A204.1 (cell line): Measurements from ENCODE around the gene RCSD1.

Experiments used
- FAIRE-seq: peaks from 2 replicates; lab custom pipeline; 2012; peaks lifted over from hg19 to GRCh38; lab: Jason Lieb, UNC

RCSD1 gene

DNA sequence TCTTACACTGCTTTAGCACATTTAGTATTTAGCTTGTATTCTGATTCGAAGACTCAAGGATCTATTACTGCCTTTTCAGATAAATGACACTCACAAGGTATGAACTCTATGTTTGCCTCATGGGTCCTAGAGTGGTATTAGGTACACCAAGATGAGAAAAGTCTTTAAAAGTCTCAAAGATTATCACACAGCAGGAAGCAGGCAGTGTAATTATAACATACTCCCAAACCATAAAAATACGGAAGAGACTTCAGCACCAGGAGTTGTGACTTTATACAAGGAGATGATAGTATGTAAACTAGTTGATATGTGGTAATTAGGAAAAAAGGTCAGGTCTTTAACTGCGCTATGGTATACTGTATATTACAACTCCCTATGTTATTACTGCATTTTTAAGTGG is 11.2 kb upstream of the RCSD1 start:
- no peak for FAIRE-seq

DNA sequence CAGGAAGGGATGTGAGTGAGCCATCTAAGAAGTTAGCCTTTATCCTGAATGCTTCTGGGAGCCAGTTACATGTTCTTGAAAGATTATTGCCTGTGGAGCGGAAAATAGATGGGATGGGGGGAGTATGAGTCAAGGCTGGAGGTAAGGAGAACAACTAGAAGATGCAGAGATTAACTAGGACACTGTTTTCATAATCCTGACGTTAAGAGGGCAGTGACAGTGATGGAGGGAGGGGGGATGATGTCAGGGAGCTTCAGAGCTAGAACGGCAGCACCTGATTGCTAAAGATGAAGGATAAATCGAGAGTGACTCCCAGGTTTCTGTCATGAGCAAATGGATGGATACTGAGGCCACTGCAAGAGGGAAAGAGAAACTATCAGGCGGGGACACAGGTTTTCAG is 10.0 kb upstream of the RCSD1 start:
- FAIRE-seq = no peak

DNA sequence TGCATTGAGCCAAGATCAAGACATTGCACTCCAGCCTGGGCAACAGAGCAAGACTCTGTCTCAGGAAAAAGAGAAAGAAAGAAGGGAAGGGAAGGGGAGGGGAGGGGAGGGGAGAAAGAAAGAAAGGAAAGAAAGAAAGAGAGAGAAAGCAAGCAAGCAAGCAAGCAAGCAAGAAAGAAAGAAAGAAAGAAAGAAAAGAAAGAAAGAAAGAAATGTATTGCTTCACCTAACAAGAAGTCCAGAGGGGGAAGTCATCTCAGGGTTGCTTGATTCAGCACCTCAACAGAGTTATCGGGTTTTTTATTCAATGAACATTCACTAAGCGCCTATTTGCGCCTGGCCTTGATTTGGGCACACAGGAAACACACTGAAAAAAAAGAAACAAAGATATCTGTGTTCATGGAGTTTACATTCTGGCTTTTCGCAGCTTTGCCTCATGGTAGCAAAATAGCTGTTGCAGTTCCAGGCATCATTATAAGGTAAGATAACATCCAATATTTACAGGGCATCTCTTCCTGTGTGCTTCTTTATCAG is 8.2 kb upstream of the RCSD1 start:
- FAIRE-seq = no peak

DNA sequence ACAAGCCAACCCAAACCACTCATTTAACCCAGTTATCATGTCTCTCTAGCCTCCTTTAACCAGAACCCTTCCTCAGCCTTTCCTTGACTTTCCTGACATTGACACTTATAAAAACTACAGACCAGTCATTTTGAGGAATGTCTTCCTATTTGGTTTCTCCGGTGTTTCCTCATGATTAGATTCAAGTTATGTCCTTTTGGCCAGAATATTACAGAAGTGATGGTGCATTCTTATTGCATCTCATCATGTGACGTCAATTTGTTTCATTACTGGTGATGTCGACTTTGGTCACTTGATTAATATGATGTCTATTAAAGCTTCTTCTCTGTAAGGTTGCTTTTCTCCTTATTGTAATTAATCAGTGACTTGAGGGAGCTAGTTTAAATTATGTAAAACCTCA is 6.1 kb upstream of the RCSD1 start:
- no peak for FAIRE-seq

DNA sequence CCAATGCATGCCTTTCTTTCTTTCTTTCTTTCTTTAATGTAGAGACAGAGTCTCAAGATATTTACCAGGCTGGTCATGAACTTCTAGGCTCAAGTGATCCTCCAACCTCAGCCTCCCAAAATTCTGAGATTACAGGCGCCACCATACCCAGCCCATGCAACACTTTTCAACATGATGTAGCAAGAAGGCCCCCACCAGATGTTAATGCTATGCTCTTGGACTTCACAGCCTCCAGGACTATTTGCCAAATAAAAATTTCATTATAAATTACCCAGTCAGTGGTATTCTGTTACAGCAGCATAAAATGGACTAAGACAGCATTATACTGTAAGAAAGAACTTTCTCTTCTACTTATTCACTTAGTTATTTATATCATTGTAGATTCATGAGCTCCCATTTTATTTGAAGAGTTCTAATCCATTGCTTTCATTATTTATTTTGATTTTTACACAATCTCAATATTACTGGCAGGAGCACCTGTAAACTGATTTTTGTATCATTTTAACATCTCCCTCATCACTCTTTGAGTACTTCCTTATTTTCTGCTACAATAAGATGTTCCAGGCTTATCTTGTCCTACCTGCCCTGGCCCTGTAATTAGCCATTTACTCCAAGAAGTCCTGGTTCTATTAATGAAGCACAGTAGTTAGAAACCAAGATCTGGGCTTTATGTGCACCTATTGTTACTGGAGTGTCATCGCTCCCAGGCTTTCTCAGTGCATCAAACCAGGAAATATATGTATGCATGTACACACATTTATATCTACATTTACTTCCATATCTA is 4.8 kb upstream of the RCSD1 start:
- no peak for FAIRE-seq

DNA sequence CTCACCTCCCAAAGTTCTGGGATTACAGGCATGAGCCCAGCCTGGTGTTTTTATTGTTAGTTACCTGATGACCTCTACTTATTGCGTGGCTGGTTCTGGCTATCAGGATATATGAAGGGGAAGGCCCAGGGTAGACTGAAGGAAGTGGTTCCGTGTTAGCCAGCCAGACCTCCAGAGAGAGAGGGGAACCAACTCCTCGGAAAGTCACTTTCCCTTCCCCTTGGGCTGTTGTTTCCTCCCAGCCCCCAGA is 2.5 kb upstream of the RCSD1 start:
- no peak for FAIRE-seq

DNA sequence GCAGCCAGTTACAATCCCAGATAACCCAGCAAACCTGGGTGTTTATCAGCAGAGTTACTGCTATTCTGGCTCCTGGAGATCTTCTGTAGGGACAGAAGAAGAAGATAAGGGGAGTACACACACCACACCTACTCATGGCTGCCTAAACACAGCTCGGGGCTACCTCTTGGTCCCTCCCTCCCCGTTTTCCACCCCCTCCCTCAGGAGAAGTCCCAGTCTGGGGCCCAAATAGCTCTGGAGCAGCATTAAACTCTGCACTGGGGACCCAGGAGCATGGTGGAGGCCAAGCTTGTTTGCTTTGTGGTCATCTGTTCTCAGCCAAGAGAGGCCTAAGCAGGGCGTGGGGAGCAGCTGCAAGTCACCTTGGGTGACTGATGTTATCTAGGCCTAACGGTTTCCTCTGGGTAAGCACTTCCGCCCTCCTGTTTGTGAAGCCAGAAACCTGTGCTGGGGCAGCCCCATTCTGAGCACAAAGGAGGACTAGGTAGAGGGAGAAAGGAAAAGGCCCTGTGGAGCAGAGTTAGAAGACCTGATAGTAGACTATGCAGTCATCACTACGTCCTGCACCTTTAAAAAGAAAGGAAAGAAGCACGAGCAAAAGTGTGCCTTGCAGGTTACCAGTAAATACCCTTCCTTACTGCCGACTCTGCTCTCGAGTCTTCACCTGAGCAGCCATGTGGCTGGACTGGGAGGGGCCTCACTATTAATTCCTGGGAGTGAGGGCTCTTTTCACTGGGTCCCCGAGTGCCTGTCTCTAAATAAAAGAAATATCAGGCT is 2.0 kb upstream of the RCSD1 start:
- no peak for FAIRE-seq

DNA sequence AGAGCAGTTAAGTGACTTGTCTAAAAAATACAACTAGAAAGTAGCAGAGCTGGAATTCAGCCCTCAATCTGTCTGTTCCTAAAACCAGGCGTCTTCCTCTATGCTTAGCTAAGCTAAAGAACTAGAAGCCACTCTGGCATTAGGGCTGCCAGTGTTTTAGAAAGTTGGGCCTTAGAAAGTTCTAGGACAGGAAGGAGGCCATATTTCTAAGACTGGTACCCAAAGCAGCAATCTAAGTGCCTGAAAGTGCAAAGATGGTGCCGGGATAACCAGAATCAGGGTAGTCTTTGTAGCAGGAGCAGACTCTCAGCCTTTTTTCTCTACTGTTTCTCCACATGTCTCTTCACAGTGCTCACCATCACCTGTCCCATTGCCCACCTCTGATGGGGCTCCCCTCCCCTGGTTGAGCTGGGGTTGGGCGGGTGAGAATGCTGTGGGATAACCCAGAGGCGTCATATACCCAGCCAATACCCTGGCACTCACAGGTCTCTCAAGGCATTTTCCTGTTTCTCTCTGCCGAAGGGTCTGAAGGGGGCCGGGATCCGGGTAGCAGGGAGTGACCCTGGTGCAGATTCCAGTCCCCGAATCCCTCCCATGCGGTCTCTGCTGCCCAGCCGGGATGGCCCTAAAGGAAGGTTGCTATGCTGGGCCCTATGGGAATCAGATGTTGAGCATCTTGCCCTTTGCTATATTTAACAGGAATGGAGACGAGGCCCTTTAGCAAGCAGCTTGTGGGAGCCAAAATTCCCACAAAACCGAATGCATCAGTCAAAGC is 1.1 kb upstream of the RCSD1 start:
- FAIRE-seq = no peak

DNA sequence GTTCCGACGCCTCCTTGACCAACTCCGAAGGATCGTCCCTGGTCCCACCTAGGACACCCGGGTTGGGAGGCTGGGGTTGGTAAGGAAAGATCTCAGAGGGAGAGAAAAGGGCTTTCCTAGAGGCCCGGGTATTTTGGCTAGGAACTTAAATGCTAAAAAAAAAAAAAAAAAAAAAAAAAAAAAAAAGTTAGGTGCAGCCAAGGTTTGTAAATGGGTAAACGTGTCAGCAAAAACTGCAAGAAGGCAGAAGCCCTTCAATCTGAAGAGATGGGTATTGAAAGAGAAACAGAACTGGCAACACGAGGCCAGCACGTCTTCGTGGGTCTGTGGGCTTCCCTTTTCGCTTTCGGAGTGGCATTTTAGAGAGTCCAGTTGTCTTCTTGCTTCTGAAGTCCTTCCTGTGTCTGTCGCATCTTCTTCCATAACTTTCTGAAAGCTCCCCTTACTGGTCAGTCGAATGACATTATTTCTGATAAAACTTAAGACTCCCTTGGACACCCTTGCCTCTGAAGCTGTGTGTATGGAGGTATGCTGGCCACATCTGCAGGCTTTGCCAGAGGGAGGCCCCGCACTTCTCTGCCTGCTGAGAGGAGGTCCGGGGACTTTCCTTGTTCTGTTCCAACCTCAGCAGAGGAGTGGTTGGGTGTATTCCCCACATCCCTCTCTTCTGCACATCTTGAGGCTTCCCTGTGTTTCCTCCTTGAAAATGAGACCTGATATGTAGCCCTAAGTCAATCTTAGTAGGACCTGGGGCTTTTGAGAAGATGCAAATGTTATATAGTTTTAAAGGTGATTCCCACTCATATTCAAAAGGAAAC is 745 bp downstream of the RCSD1 start:
- no peak for FAIRE-seq

DNA sequence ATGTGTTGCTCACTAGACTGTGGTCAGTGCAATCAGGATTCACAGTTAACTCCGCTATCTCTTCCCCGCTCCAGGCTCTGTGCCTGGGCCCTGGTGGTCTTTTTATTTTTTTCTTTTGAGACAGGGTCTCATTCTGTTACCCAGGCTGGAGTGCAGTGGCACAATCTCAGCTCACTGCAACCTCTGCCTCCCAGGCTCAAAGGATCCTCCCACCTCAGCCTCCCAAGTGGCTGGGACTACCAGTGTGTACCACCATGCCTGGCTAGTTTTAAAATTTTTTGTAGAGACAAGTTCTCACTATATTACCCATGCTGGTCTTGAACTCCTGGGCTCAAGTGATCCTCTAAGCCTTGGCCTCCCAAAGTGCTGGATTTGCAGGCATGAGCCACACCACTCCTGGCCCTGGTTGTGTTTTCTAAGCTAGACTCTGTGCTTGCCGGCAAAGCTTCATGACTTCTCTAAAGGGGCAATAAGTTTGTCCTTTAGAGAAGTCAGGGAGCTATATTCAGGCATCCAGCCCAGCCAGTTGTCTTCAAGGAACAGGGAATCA is 1.4 kb downstream of the RCSD1 start:
- FAIRE-seq = no peak

DNA sequence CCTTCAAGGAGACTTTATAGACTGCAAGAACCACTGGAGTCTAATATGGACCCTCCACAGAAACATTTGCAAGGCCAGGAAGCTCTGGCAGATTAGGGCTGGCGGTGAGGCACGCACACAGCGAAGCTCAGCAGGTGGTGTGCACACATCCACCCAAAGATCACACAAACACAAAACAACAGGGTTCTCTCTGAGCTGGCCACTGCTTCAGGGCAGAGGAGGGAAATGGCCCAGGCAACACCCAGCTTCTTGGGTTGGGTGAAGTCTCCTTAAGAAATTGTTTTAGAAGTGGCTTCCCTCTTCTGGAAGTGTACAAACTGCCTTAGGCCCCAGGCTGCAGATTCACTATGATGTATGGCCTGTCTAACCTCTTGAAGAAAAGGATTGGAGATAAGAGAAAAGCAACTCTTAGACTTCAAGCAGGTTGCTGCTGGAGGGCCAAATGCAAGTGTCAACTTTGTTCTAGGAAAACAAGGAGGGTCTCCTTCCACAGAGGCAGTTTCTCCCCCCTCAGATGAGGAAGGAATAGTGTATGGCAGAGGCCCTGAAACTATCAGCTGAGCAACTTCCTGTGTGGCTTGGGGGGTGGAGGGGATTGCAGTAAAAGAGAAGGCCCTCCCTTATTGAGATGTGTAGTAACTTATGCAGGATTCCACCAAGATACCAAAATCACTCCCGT is 2.0 kb downstream of the RCSD1 start:
- no peak for FAIRE-seq

DNA sequence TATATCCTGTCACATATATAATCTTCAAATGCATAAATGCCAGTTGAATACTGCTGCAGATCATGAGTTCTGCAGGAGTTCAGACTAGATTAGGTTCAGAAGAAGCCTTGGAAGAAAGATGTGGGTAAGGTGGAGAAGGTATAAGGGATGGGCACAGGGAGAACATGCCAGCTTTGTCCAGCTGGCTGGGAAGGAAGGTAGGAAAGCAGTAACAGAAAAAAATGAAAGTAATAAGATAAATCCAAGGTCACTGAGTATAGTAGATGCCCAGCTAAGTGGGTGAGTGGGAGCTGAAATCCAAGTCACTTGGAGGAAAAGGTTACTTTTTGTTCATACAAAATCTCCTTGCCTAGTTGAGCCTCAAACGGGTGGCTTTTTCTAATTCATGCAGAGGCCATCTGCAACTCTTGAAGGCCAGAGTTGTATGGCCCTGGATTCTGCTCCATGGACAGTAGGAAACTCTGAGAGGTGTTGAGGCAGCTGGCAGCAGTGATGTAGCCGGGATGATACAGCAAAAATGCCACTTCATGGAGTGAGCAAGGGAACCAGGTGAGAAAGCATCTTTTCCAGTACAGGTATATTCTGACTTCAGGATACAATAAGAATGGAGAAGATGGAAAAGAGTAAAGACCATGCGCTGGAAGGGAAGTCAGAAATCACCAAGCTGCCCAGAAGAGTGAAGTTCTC is 3.4 kb downstream of the RCSD1 start:
- no peak for FAIRE-seq

DNA sequence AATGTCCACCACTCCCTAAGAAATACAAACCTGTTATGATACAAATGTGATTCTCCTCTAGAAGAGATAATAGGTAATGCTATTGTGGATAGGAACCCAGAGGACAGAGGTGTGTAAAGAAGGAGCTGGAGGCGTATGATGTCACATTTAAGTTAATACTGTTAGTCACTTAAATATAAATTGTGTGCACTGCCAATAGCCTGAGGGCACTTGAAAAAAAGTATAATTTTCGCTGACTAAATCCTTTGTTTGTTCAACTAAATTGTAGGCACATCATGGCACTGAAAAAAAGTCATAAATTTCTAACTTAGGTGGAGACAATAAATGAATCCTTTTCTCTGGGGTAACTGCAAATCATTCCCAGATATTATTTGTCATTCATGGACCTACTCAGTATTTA is 4.4 kb downstream of the RCSD1 start:
- FAIRE-seq = no peak

DNA sequence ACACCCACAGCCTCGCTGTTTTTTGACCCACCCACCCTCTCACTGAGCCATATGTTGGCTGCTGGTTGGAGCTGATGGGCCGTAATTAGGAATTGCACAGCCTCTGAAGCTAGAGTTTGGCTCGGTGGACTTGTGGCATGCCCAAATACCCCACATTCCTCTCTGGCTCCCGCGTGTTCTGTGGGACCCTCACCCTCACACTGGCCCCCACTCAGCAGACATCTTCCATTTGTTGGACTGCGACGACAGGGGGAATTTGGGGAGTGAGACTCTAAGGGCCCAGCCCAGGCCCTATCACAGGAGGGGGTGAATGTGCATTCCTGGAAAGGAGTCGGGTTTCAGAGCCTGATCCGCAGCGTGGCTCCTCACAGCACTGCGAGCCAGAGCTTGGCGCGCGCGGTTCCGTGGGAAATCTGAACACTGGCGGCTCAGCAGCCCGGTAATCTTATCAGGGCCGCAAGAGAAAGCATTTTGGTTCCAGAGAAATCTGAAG is 5.2 kb downstream of the RCSD1 start:
- no peak for FAIRE-seq

DNA sequence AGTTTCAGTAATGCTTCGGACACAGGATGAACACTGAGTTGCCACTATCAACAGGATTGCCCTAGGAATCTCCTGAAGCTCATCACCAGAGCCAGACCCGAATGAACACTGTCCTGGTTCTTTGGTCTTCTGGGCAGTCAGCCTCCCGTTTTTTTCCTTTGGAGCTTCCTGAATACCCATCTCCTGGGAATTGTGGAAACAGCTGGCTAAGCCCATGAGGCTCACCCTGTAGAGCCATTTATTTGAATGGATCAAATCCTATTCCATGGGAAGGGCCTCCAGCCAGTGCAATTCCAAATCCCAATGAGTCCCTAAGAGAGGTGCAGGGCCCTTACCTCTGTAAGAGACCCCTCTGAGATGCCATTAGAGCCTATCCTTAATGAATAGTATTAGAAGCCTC is 5.9 kb downstream of the RCSD1 start:
- no peak for FAIRE-seq

DNA sequence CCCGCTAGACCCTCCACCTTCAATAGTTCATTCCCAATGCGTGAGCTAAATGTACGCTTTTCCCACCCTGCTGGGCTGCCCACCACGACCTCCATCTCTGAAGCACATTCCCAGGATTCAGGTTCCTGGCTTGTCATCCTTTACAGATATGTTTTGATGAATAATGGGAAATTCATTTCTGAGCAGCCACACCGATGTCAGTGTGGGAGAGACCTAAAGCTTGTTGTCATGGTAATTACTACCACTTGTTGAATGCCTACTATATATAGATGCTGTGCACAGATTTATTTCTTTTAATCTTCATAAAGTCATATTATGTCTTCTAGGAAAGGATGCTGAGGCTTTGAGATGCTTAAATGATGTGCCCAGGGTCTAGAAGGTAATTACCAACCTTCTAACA is 8.0 kb downstream of the RCSD1 start:
- FAIRE-seq = no peak

DNA sequence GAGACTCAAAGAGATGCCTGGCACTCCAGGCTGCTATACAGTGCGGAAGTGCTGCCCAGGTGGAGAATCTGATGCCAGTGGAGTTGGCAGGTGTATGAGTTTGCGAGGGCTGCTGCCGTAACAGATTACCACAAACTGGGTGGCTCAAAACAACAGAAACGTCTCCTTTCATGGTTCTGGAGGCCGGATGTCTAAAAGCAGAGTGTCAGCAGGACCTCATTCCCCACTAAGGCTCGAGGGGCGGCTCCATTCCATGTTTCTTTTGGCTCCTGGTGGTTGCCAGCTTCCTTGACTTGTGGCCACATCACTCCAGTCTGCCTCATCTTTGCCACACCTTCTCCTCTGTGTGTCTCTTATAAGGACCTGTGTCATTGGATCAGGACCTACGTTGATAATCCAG is 10.0 kb downstream of the RCSD1 start:
- no peak for FAIRE-seq

DNA sequence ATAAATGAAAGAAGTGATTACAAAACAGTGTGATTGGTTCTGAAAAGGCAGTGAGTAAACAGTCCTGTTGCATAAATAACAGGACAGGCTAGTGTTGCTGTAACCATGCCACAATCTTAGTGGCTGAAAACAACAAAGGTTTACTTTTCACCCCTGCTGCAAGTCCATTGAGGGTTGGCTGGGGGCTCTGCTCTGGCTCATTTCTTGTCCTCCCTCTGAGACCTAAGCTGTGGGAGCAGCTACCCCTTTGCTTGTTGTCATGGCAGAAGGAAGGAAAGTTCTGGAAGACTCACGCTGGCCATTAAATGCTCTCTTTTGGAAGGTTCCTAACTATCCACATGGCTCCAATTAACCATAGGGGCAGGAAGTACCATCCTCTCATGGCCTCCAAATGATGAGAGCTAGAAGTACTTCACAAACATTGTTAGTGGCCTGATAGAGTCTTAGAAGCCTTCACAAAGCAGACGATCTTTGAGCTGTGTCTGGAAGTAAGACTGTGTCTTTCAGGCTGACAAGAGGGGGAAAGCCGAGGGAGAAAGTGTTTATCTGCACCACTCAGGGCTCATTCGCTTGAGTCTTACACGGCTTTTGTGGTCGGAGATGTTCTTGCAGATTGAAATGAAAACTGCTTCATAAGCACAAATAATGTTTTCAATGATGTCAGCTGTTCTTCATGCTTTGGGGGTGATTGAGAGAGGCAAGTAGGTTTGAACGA is 11.9 kb downstream of the RCSD1 start:
- no peak for FAIRE-seq

DNA sequence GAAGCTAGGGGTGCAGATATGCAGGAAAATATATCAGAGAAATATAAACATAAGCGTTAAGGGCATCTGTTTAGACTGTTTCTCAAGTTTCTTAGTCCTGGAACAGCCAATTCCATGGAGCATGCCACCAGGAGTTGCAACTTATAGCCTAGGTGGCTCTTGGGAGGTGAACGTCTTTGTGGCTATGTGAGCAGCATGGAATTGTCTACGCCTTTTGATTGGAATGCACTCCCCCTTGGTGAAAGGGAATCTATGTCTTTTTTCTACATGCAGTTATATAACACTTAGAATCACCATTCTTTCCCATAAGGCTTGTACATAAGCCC is 12.4 kb downstream of the RCSD1 start:
- no peak for FAIRE-seq

DNA sequence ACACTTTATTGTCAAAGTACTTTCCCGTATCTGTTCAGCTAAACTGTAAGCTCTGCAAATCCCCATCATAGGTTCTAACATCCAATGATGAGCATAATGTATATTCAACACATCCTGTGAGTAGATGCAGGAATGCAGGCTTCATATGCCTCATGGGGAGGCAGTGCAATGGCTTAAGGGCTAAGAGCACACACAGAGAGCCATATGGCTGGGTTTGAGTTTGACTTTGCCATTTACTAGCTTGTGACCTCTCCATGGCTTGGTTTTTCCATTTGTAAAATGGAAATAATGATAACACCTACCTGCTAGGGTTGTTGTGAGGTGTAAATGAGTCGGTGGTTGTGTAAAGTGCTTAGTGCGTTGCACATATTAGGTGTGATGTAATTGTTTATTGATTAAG is 13.4 kb downstream of the RCSD1 start:
- no peak for FAIRE-seq
